Suppressor macrophage (primary cell): ENCODE measurements around the gene LLGL2.

Experiments
- DNase-seq, 4 experiments: peaks; one replicate each; pipeline ENCODE4 v3.0.0-alpha.2; 2020 to 2022

Gene LLGL2

GRCh38 chr17:75594499-75595283, 69.2 kb downstream of the LLGL2 start:
- DNase-seq, result no peak

GRCh38 chr17:75595284-75595919, 69.9 kb downstream of the LLGL2 start:
- no peak for DNase-seq

GRCh38 chr17:75595920-75596313, 70.4 kb downstream of the LLGL2 start:
- DNase-seq, result no peak

DNA sequence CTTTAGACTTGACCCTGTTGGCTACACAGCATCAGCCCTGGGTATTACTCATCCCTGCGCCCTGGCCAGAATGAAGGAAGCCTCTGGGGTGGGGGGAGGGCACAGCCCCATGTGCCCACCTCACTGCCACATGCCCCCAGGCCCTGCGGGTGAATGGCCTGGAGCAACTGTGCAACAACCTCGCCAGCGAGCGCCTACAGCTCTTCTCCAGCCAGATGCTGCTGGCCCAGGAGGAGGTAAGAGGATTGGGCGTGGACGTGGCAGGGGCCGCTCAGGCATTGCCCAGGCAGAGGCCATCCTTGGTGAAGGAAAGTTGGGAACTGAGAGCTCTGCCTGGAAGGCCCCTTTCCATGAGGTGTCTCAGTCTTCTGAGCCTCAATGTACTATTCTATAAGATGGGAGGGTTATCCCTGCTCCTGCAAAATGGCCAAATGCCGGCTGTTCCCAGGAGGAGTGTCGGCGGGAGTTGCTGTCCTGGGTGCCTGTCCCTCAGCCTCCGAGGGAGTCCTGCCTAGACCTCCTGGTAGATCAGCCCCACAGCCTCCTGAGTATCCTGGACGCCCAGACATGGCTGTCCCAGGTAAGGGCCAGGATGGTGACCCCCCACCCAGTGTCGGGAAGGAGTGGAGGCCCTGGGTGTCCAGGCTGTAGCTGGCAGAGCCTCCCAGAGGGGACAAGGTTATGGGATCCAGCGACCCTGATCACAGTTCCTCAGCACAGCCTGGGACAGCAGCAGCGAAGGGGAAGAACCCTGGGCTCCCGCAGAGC, 71.0 kb downstream of the LLGL2 start:
- DNase-seq, result no peak

GRCh38 chr17:75601057-75601987, 75.8 kb downstream of the LLGL2 start:
- peak; percentile 59 to 77 (median 64) for DNase-seq

GRCh38 chr17:75602644-75603043, 77.1 kb downstream of the LLGL2 start:
- peak in 1 of 4 experiments; percentile 1 for DNase-seq

- peak in 1 of 4 experiments; percentile 1 for DNase-seq
Measured at GRCh38 chr17:75603123-75603522, 77.6 kb downstream of the LLGL2 start.

DNA sequence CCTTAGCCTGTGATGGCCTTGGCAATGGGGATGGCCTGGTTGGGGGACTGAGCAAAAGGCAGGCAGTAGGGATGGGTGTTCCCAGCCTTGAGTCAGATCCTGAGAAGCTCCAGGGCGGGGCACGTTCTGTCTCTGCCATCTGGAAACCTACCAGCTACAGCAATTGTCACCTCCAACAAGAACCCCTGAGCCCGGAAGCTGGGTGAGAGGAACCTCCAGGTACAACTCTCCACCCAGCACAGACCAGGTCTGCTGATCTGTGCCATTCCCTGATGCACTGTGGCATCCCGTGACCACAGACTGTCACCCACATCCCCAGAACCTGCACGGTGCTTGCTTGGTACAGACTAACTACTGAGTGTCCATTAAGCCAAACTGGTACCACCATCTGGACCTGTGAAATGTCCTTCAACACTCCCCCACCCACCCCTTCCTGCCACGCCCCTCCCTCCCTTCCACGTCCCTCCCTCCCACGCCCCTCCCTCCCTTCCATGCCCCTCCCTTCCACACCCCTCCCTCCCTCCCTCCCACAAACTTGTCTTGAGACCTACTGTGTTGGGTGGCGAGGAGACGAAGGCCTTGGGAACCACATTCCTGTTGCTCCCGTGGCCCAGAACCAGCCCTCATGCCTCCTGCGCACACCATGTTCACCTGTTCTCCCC, 78.7 kb downstream of the LLGL2 start:
- peak in 1 of 4 experiments; percentile 2 for DNase-seq

DNA sequence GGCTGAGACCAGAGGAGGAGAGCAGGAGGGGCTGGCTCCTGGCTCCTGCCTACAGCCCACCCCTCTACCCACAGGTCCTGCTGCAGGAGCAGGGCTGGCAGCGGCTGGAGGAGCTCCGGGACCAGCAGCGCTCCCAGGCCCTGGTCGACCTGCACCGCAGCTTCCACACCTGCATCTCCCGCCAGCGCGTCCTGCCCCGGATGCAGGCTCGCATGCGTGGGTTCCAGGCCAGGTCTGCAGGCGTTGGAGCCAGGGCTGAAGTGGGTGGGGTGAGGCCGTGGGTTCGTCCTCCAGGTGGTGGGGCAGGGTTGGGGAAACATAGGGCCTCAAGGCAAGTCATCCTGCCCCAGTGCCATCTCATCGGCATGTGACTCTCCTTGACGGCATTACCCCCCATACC, 80.3 kb downstream of the LLGL2 start:
- DNase-seq, result no peak

DNA sequence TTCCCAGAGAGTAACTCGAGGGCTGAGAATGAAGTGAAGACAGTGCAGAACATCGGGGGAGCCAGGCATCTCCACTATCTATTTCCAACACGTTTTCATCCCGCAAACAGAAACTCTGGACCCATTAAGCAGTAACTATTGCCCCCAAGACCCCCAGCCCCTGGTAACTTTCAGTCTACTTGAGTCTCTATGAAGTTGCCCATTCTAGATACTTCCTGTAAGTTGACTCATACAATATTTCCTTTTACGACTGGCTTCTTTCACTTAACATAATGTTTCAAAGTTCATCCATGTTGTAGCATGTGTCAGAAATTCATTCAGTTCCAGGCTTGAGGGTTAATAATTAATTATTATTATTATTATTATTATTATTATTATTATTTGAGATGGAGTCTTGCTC, 81.6 kb downstream of the LLGL2 start:
- DNase-seq, result no peak

- DNase-seq, result no peak
Measured at GRCh38 chr17:75610103-75610984, 84.8 kb downstream of the LLGL2 start.

DNA sequence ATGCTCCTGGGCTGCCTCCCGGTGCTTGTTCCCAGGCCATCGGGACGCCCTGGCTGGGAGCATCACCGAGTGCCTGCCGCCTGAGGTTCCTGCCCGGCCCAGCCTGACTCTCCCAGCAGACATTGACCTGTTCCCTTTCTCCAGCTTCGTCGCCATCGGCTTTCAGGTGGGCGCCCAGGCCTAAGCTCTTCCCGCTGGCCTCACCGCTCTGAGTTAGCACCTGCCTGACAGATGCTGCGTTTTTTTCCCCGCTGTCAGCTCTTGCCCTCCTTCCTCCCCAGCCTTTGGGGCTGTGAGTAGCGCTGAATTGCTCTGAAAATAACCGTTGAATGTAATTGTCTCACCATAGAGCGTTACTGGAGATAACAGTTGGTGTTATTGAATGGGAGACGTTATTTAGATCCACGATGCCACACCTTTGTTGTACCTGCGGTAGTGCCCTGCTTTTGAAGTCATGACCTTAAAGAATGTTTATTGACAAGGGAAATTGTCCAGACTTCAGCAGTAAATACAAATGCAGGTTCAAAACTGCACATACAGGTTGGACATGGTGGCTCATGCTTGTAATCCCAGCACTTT, 86.4 kb downstream of the LLGL2 start:
- DNase-seq, result no peak

DNA sequence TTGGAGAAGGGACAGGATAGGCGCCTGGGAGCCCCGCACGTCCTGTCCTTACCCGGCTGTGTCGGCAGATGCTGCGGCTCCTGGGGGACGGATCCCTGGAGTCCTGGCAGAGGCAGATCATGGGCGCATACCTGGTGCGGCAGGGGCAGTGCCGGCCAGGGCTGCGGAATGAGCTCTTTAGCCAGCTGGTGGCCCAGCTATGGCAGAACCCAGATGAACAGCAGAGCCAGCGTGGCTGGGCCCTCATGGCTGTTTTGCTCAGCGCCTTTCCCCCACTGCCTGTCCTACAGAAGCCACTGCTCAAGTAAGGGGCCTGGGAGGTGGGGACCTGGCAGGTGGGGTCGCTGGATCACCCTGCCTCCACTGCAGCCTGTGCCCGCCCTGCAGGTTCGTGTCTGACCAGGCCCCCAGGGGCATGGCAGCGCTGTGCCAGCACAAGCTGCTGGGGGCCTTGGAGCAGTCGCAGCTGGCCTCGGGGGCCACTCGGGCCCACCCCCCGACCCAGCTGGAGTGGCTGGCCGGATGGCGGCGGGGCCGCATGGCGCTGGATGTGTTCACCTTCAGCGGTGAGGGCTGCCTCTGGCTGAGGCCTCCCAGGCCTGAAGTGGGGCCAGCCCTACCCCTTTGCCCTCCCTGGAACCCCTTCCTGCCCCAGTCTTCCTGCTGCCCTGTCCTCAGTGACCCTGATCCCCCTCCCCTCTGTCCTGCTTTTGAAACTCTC, 87.6 kb downstream of the LLGL2 start:
- no peak for DNase-seq

- no peak for DNase-seq
Measured at GRCh38 chr17:75614006-75614405, 88.5 kb downstream of the LLGL2 start.

GRCh38 chr17:75614556-75615270, 89.2 kb downstream of the LLGL2 start:
- no peak for DNase-seq

GRCh38 chr17:75615301-75615700, 89.8 kb downstream of the LLGL2 start:
- DNase-seq, result no peak

DNA sequence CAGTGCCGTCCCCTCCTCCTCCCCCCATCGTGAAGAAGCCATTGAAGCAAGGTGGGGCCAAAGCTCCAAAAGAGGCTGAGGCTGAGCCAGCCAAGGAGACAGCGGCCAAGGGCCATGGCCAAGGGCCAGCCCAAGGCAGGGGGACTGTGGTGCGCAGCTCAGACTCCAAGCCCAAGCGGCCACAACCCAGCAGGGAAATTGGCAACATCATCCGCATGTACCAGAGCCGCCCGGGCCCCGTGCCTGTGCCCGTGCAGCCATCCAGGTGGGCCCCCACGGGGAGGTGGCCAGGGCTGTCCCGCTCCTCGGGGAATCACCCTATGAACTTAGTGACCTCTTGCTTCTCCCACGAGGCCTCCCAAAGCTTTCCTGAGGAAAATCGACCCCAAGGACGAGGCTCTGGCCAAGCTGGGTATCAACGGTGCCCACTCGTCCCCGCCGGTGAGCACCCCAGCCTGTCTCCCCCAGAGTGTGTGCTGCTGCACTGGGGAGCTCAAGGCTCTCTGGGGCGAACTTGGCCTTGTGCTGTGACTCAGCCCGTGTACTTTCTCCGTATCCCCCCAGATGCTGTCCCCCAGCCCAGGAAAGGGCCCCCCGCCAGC, 91.1 kb downstream of the LLGL2 start:
- no peak for DNase-seq

DNA sequence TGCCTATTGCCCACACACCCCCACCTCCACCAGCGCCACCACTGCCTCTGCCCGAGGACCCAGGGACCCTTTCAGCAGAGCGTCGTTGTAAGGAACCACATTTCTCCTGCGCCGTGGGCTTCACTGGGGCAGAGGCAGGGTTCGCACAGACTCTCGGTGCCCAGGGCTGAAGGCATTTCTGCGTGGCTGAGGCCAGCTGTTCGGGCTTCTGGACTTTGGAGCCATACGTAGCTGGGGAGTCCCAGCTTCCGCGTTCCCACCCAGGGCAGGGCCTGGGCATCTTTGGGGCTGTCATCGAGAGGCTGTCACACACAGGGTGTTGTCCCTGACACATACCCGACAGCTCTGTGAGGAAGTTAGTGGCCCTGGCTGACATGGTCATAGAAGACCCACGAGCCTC, 91.7 kb downstream of the LLGL2 start:
- DNase-seq, result no peak

- no peak for DNase-seq
Measured at GRCh38 chr17:75617675-75618074, 92.2 kb downstream of the LLGL2 start.
